ENCODE measurements around the gene POU4F3. TPM values are rescaled to one million over a fixed set of nuclear protein-coding genes. Genes with fewer than 3 reads are reported as not detected.
A peak's percentile ranks its signal among the peaks of the same experiment; 100 is the strongest.
"Not testable (repeated sequence)": the region's sequence is repeated elsewhere in the genome, so short reads cannot be mapped to it uniquely, and the experiment has no call there.

POU4F3 gene, protein sequence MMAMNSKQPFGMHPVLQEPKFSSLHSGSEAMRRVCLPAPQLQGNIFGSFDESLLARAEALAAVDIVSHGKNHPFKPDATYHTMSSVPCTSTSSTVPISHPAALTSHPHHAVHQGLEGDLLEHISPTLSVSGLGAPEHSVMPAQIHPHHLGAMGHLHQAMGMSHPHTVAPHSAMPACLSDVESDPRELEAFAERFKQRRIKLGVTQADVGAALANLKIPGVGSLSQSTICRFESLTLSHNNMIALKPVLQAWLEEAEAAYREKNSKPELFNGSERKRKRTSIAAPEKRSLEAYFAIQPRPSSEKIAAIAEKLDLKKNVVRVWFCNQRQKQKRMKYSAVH
- total RNA-seq = under 1 TPM in 1 of 3 donors, not detected in 2; 0.15 TPM

DNA sequence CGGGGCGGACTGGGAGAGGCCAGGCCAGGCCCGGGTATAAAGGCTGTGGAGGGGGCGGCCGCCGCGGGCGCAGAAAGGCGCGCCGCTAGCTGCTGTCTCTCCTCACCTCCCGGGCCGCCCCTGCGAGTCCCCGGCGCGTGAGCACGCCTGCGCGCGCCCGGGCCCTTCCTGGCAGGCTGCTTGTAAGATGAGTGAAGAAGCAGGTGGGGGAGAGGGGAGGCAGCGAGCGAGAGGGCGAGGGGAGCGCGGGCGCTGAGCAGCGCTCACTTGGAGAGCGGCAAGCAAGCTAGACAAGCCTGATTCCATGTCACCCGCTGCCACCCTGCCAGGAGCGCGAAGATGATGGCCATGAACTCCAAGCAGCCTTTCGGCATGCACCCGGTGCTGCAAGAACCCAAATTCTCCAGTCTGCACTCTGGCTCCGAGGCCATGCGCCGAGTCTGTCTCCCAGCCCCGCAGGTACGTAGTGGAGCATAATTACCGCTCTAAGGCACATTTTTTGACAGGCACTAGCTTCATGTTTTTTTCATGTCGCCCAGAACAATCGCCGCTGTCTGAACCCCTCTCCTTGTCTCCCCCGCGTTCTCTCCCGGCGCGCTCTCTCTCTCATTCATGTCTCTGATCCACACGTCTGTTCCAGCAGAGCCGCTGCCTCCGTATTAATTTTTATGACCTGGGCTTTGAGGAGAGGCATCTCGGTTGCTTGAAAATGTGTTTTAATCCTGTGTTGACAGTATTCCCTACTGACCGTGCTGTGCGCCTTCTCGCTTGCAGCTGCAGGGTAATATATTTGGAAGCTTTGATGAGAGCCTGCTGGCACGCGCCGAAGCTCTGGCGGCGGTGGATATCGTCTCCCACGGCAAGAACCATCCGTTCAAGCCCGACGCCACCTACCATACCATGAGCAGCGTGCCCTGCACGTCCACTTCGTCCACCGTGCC is at the start of gene POU4F3:
Gene POU4F3, plus strand, starts transcription at position 66 of the 941 bp plus-strand sequence. Its CDS starts 274 bp downstream, at position 340.
- no peak for DNase-seq (ENCODE audit: low spot score in 2 of 2)
- no peaks in the 10 kb centered on the region for H3K9me3 ChIP-seq
- no peak within 1 kb of the TSS for H3K4me3 ChIP-seq
- H3K27me3 ChIP-seq = peaks cover 2 to 95% of the 10 kb centered on the region in 2 donors
- TF ChIP-seq, protein P1, sequence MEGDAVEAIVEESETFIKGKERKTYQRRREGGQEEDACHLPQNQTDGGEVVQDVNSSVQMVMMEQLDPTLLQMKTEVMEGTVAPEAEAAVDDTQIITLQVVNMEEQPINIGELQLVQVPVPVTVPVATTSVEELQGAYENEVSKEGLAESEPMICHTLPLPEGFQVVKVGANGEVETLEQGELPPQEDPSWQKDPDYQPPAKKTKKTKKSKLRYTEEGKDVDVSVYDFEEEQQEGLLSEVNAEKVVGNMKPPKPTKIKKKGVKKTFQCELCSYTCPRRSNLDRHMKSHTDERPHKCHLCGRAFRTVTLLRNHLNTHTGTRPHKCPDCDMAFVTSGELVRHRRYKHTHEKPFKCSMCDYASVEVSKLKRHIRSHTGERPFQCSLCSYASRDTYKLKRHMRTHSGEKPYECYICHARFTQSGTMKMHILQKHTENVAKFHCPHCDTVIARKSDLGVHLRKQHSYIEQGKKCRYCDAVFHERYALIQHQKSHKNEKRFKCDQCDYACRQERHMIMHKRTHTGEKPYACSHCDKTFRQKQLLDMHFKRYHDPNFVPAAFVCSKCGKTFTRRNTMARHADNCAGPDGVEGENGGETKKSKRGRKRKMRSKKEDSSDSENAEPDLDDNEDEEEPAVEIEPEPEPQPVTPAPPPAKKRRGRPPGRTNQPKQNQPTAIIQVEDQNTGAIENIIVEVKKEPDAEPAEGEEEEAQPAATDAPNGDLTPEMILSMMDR (IDR thresholded peaks at IDR 0.05) = no peak
- TF ChIP-seq POLR2A (IDR thresholded peaks at IDR 0.05) (no peak), POLR2AphosphoS5 (IDR thresholded peaks at IDR 0.05) (no peak)
- H3K4me1 ChIP-seq = no peaks in the 10 kb centered on the region
- H3K36me3 ChIP-seq = no peaks in the 10 kb centered on the region
- intact Hi-C loops (cut with DNase I; ENCODE audit: low total_unique reads) = no loop called here
- H3K27ac ChIP-seq = no peak within 1 kb of the TSS

DNA sequence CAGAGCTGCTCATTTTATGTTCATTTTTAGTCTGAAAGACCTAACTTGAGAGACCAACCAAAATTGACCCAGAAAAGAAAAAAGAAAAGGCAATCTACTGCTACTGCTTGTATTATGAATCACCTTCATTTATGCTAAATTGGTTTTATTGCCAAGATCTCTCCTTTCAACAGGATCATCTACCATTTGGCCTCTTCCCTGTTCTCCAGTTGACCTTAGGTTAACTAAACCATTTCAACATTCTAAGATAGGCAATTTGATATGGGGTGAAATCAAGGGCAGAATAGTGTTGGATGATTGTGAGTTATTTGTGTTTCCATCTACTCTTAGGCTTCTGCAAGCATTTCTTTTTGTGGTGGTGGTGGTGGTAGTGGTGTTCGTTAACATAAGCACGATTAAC is 48.3 kb upstream of the POU4F3 start:
- no peak for TF ChIP-seq POLR2A (IDR thresholded peaks at IDR 0.05)
- TF ChIP-seq, protein P1 (IDR thresholded peaks at IDR 0.05) = no peak
- TF ChIP-seq POLR2AphosphoS5 (IDR thresholded peaks at IDR 0.05) = no peak
- no peak for DNase-seq (ENCODE audit: low spot score in 2 of 2)
- no peaks in the 10 kb centered on the region for H3K36me3 ChIP-seq
- no peaks in the 10 kb centered on the region for H3K9me3 ChIP-seq
- intact Hi-C loops (cut with DNase I; ENCODE audit: low total_unique reads) = no loop called here
- no peak overlapping the region for H3K4me3 ChIP-seq
- H3K27me3 ChIP-seq = no peaks in the 10 kb centered on the region
- H3K4me1 ChIP-seq = no peaks in the 10 kb centered on the region
- no peak overlapping the region for H3K27ac ChIP-seq

DNA sequence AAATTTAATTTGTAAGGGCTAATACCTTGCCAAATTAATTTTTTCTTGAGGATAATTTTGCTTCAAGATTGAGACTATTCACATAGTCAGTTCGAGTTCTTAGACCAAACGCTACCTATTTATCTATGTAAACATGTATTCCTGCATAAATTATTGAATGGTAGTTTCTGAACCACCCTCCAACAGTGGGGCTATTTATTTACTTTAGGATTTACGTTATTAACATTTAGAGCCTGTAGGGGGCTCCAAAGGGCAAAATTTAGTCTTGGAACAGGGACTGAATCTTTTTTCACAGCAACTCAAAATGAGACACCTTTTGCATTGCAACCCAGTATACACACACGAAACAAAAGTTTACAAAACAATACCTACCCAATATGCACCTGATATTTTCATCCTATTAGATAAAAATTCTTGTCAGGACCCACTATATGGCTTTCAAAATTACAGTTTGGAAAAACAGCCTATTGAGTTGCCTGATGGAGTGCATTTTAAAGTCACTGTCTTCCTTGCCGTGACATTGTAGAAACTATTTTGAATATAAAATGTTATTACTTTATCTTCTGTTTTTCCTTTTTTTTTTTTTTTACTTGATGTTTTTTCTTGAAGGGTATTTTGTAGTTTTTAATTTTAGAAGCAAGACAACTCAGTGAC is 47.1 kb upstream of the POU4F3 start:
- Histone ChIP-seq H3K4me3 (no peak overlapping the region), H3K9me3 (no peaks in the 10 kb centered on the region), H3K27ac (no peak overlapping the region), H3K27me3 (no peaks in the 10 kb centered on the region), H3K4me1 (no peaks in the 10 kb centered on the region), H3K36me3 (no peaks in the 10 kb centered on the region)
- DNase-seq (ENCODE audit: low spot score in 2 of 2) = no peak
- intact Hi-C loops (cut with DNase I; ENCODE audit: low total_unique reads) = no loop called here
- TF ChIP-seq, protein P1 (IDR thresholded peaks at IDR 0.05) = peak in 2 of 3 donors; percentile 44 to 65
- TF ChIP-seq POLR2A (IDR thresholded peaks at IDR 0.05) = no peak

DNA sequence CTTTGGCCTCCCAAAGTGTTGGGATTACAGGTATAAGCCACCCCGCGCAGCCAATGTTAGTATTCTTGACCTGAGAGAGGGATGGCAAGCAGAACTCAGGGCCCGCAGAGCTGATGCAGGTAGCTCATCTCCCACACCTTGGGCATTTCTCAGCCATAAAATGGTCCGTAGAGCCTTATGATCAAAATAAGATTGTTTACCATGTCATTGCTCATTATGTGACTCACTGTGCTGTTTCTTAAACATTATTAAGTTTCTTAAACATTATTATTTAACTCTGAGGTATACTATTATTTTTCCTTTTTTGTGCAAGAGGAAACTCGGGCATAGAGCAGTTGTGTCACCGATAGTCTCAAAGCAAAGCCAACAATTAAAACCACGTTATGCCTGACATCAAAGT is 42.4 kb upstream of the POU4F3 start:
- intact Hi-C loops (cut with DNase I; ENCODE audit: low total_unique reads) = no loop called here
- DNase-seq (ENCODE audit: low spot score in 2 of 2) = no peak
- no peaks in the 10 kb centered on the region for H3K36me3 ChIP-seq

DNA sequence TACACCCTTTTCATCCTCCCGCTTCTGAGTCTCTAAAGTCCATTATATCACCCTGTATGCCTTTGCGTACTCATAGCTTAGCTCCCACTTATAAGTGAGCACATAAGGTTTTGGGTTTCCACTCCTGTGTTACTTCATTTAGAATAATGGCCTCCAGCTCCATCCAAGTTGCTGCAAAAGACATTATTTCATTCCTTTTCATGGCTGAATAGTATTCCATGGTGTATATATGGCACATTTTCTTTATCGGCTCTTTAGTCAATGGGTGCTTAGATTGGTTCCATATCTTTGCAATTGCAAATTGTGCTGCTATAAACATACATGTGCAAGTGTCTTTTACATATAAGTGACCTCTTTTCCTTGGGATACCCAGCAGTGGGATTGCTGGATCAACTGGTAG is 39.7 kb upstream of the POU4F3 start:
- DNase-seq (ENCODE audit: low spot score in 2 of 2); H3K4me1 ChIP-seq; H3K27ac ChIP-seq; H3K36me3 ChIP-seq; H3K4me3 ChIP-seq; intact Hi-C loops (cut with DNase I; ENCODE audit: low total_unique reads); H3K27me3 ChIP-seq; H3K9me3 ChIP-seq: not testable (repeated sequence)

More for the DNA sequence above, 42.4 kb upstream of the POU4F3 start:
- no peaks in the 10 kb centered on the region for H3K27me3 ChIP-seq
- H3K4me1 ChIP-seq = no peaks in the 10 kb centered on the region
- H3K27ac ChIP-seq = no peak overlapping the region
- no peaks in the 10 kb centered on the region for H3K9me3 ChIP-seq
- H3K4me3 ChIP-seq = no peak overlapping the region
- TF ChIP-seq, protein P1 (IDR thresholded peaks at IDR 0.05) = no peak
- TF ChIP-seq POLR2AphosphoS5 (IDR thresholded peaks at IDR 0.05) = no peak
- no peak for TF ChIP-seq POLR2A (IDR thresholded peaks at IDR 0.05)
